K562 (cell line): ENCODE measurements around the gene NFATC2. TPM values are rescaled to one million over a fixed set of nuclear protein-coding genes. Genes with fewer than 3 reads are reported as not detected.

Source experiments
- FOXK2 ChIP-seq, 2 experiments: fragments of 450-650 bp; IDR thresholded peaks in 1 of 2; conservative IDR thresholded peaks in 1 of 2; 2 replicates each; pipeline ENCODE4 v1.6.1; 2016; ENCODE audit warnings: low read depth in 2 of 2, mild to moderate bottlenecking in 1 of 2
- MEF2D ChIP-seq: conservative IDR thresholded peaks from 2 replicates; pipeline ENCODE4 v1.6.1; 2016; ENCODE audit warnings: low read depth, missing genetic modification characterization, missing compliant biosample characterization
- MGA ChIP-seq: fragments of 450-650 bp; IDR thresholded peaks from 2 replicates; pipeline ENCODE4 v1.6.1; 2016; ENCODE audit warnings: mild to moderate bottlenecking, moderate library complexity
- NELFE ChIP-seq: IDR thresholded peaks from 2 replicates; pipeline ENCODE4 v1.6.1; 2011; ENCODE audit warnings: mild to moderate bottlenecking; ENCODE audit not compliant: insufficient read depth, insufficient read length
- POLR2G ChIP-seq: fragments of 200-400 bp; formaldehyde crosslinking; IDR thresholded peaks from 2 replicates; pipeline ENCODE4 v1.6.1; 2017; ENCODE audit warnings: low read depth, mild to moderate bottlenecking, antibody characterized with exemption, low read length, moderate library complexity
- TSC22D4 ChIP-seq: fragments of 450-650 bp; IDR thresholded peaks from 2 replicates; pipeline ENCODE4 v1.6.1; 2016; ENCODE audit warnings: missing genetic modification characterization, missing biosample characterization, control low read depth
- ZFP30 ChIP-seq: fragments of 250-450 bp; sonication (Bioruptor Pico); IDR thresholded peaks from 2 replicates; pipeline ENCODE4 v1.8.0; 2022; ENCODE audit warnings: moderate library complexity, mild to moderate bottlenecking, inconsistent platforms, borderline replicate concordance
- ZMIZ1 ChIP-seq, 2 experiments: fragments of 150-350 bp in 1 of 2; IDR thresholded peaks; 2 replicates each; pipeline ENCODE4 v1.6.1; 2012 to 2016; ENCODE audit warnings: low read depth in 2 of 2, low read length in 2 of 2, mild to moderate bottlenecking in 1 of 2, moderate library complexity in 1 of 2
- polyA plus RNA-seq, 8 experiments: library from polyadenylated mRNA; depleted of rRNA in 4 of 8; stranded (reverse) in 5 of 8; unstranded in 3 of 8; fragments of >200 nt; fragmentation: Nextera tagmentation in 2 of 8; fragmentation: Illumina TruSeq in 1 of 8; extraction: Ambion mirVana in 2 of 8; extraction: Trizol in 1 of 8; gene quantifications; 2 replicates each; pipeline versions ENCODE4 v1.2.1 to v1.2.3, GENCODE V29; 2011 to 2014; ENCODE audit warnings: inconsistent platforms in 1 of 8, missing spikeins in 1 of 8
- total RNA-seq, 7 experiments: library from RNA; depleted of rRNA in 6 of 7; stranded (reverse); fragments of >200 nt in 6 of 7; fragmentation: Illumina TruSeq in 2 of 7; extraction: Trizol in 2 of 7; gene quantifications; 2 replicates each; pipeline versions ENCODE4 v1.2.1 to v1.2.3, GENCODE V29; 2011 to 2021; ENCODE audit warnings: low replicate concordance in 1 of 7

NFATC2 gene
- total and polyA plus RNA-seq, 9 of the 15 experiments (the other 6 are each of a cell fraction or from before 2014, with no cell fraction given): 1.9 to 11.2 (median 3.0) TPM

- TF ChIP-seq MGA: no peak
- TF ChIP-seq TSC22D4: 0 out of 2 replicates have a peak, but pooled peaks have one; percentile 74
- TF ChIP-seq ZFP30 (CRISPR knock-in tag): peak; percentile 44; the same call in 1 of the 2 replicates
- TF ChIP-seq POLR2G: no peak
- TF ChIP-seq MEF2D (tag): peak; percentile 99
- no peak for TF ChIP-seq NELFE
- TF ChIP-seq FOXK2 (conservative IDR thresholded peaks at IDR 0.05 in 1 of 2, IDR thresholded peaks at IDR 0.05 in 1 of 2; ENCODE audit: low read depth in 2 of 2): peak in 1 of 2 experiments; percentile 67; a peak in 2 of 4 replicates
- no peak for TF ChIP-seq ZMIZ1 (IDR thresholded peaks at IDR 0.05; ENCODE audit: low read depth in 2 of 2, low read length in 2 of 2)
Observed at GRCh38 chr20:51338692-51339440, 203.7 kb downstream of the NFATC2 start (continued).
